Neural cell (in vitro differentiated cells): ENCODE data around the gene ZNF490. TPM values are rescaled to one million over a fixed set of nuclear protein-coding genes. Genes with fewer than 3 reads are reported as not detected.

ENCODE experiments used
- H2AFZ ChIP-seq: fragments of 200-600, 300-800 bp; sonication (generic), shearing (Covaris generic); 2 replicates; pipeline ENCODE4 v1.6.0; 2014; ENCODE audit warnings: low read depth, mild to moderate bottlenecking, antibody characterized with exemption, low read length, moderate library complexity
- H3F3A ChIP-seq: fragments of 200-600 bp; shearing (Covaris generic); 2 replicates; pipeline ENCODE4 v1.6.1; 2016; ENCODE audit warnings: mild to moderate bottlenecking, moderate library complexity, mixed read lengths, antibody characterized with exemption, low read length; ENCODE audit not compliant: insufficient read depth, poor library complexity, severe bottlenecking
- H3K27ac ChIP-seq: fragments of 200-600, 300-800 bp; sonication (generic), shearing (Covaris generic); 2 replicates; pipeline ENCODE4 v1.5.1; 2014; ENCODE audit warnings: mild to moderate bottlenecking, low read length, moderate library complexity
- H3K27me3 ChIP-seq: fragments of 300-800, 200-600 bp; sonication (generic), shearing (Covaris generic); 2 replicates; pipeline ENCODE4 v1.6.0; 2014; ENCODE audit warnings: mild to moderate bottlenecking, low read depth, low read length, moderate library complexity; ENCODE audit not compliant: insufficient read depth
- H3K36me3 ChIP-seq: fragments of 300-800, 200-600 bp; sonication (generic), shearing (Covaris generic); 2 replicates; pipeline ENCODE4 v1.5.1; 2014; ENCODE audit warnings: mild to moderate bottlenecking, antibody characterized with exemption, low read length, moderate library complexity; ENCODE audit not compliant: insufficient read depth
- H3K4me2 ChIP-seq: fragments of 300-800, 200-600 bp; sonication (generic), shearing (Covaris generic); 2 replicates; pipeline ENCODE4 v1.6.0; 2014; ENCODE audit warnings: mild to moderate bottlenecking, low read length
- H3K4me3 ChIP-seq: fragments of 300-800, 200-600 bp; sonication (generic), shearing (Covaris generic); 2 replicates; pipeline ENCODE4 v1.5.1; 2014; ENCODE audit warnings: mild to moderate bottlenecking, low read length, moderate library complexity
- H3K79me2 ChIP-seq: fragments of 200-600 bp; shearing (Covaris generic); replicated peaks from 2 replicates; pipeline ENCODE4 v1.6.0; 2014; ENCODE audit warnings: mild to moderate bottlenecking, low read length, moderate library complexity; ENCODE audit not compliant: insufficient read depth
- H3K9ac ChIP-seq: fragments of 300-800, 200-600 bp; sonication (generic), shearing (Covaris generic); 2 replicates; pipeline ENCODE4 v1.6.1; 2016; ENCODE audit warnings: mild to moderate bottlenecking, low read length, mixed read lengths
- H3K9me2 ChIP-seq: fragments of 200-600 bp; shearing (Covaris generic); 2 replicates; pipeline ENCODE4 v1.6.1; 2016; ENCODE audit warnings: mild to moderate bottlenecking, low read length, mixed read lengths; ENCODE audit not compliant: insufficient read depth
- H3K9me3 ChIP-seq: fragments of 200-600, 300-800 bp; sonication (generic), shearing (Covaris generic); 2 replicates; pipeline ENCODE4 v1.6.1; 2016; ENCODE audit warnings: mild to moderate bottlenecking, mixed run types, low read length, moderate library complexity, mixed read lengths
- H4K20me1 ChIP-seq: fragments of 200-600 bp; shearing (Covaris generic); 2 replicates; pipeline ENCODE4 v1.6.1; 2016; ENCODE audit warnings: mild to moderate bottlenecking, mixed run types; ENCODE audit not compliant: insufficient read depth
- CTCF ChIP-seq: fragments of 450-650 bp; IDR thresholded peaks from 2 replicates; pipeline ENCODE4 v1.5.1; 2014; ENCODE audit warnings: antibody characterized with exemption, mild to moderate bottlenecking, moderate library complexity; ENCODE audit not compliant: poor library complexity, severe bottlenecking
- EP300 ChIP-seq: fragments of 450-650 bp; conservative IDR thresholded peaks from 2 replicates; pipeline ENCODE4 v1.6.1; 2014; ENCODE audit warnings: antibody characterized with exemption, mild to moderate bottlenecking, moderate library complexity; ENCODE audit not compliant: poor library complexity, severe bottlenecking
- EZH2 ChIP-seq: fragments of 200-600, 300-800 bp; shearing (Covaris generic), sonication (generic); IDR thresholded peaks from 2 replicates; pipeline ENCODE4 v1.6.1; 2014; ENCODE audit warnings: antibody characterized with exemption, low read length, borderline replicate concordance, mild to moderate bottlenecking; ENCODE audit not compliant: insufficient read depth, poor library complexity, severe bottlenecking
- MXI1 ChIP-seq: fragments of 450-650 bp; conservative IDR thresholded peaks from 2 replicates; pipeline ENCODE4 v1.6.1; 2014; ENCODE audit warnings: antibody characterized with exemption, mild to moderate bottlenecking; ENCODE audit not compliant: poor library complexity, severe bottlenecking
- POLR2AphosphoS5 ChIP-seq: IDR thresholded peaks from 2 replicates; pipeline ENCODE4 v1.6.1; 2012
- RAD21 ChIP-seq: fragments of 450-650 bp; conservative IDR thresholded peaks from 2 replicates; pipeline ENCODE4 v1.6.1; 2014; ENCODE audit warnings: antibody characterized with exemption, mild to moderate bottlenecking, moderate library complexity
- REST ChIP-seq: IDR thresholded peaks from 2 replicates; pipeline ENCODE4 v1.6.1; 2012; ENCODE audit warnings: borderline replicate concordance
- SMC3 ChIP-seq: fragments of 450-650 bp; conservative IDR thresholded peaks from 2 replicates; pipeline ENCODE4 v1.6.1; 2014; ENCODE audit warnings: antibody characterized with exemption, mild to moderate bottlenecking, moderate library complexity; ENCODE audit not compliant: poor library complexity
- TAF1 ChIP-seq: IDR thresholded peaks from 2 replicates; pipeline ENCODE4 v1.6.1; 2012; ENCODE audit warnings: low read depth
- polyA minus RNA-seq: library from RNA; depleted of rRNA, polyadenylated mRNA; stranded (reverse); fragments of >200 nt; gene quantifications from 2 replicates; pipeline ENCODE4 v1.2.3, GENCODE V29; 2014
- polyA plus RNA-seq: library from polyadenylated mRNA; depleted of rRNA; stranded (reverse); fragments of >200 nt; gene quantifications from 2 replicates; pipeline ENCODE4 v1.2.3, GENCODE V29; 2014

Gene ZNF490
- polyA plus RNA-seq (6.1 and 6.7 TPM in 2 replicates), polyA minus RNA-seq (23.4 and 29.1 TPM in 2 replicates)

- peak; percentile 69 for TF ChIP-seq CTCF
- peak; percentile 53 for TF ChIP-seq RAD21
- peak; percentile 85 for TF ChIP-seq EP300
- TF ChIP-seq MXI1: peak; percentile 67
- TF ChIP-seq REST: peak; percentile 90
- peak; percentile 99 for TF ChIP-seq POLR2AphosphoS5
- TF ChIP-seq SMC3: peak; percentile 52
- TF ChIP-seq EZH2: no peak
- peak; percentile 84 for TF ChIP-seq TAF1
- Histone ChIP-seq H3K4me3 (peak within 1 kb of the TSS; percentile 89), H3K9me2 (no peaks in the 10 kb centered on the region), H3K27me3 (no peaks in the 10 kb centered on the region), H3K27ac (peak within 1 kb of the TSS; percentile 96), H2AFZ (peak within 1 kb of the TSS; percentile 60), H4K20me1 (no peaks in the 10 kb centered on the region), H3K36me3 (no peaks in the 10 kb centered on the region), H3K9ac (peak within 1 kb of the TSS; percentile 98), H3K9me3 (no peaks in the 10 kb centered on the region), H3F3A (no peaks in the 10 kb centered on the region), H3K79me2 (peaks cover 43% of the 10 kb centered on the region), H3K4me2 (peak within 1 kb of the TSS; percentile 89)
Observed at GRCh38 chr19:12610540-12611360, at the start of gene ZNF490, which contains the start of gene ZNF791. Gene ZNF490, minus strand, starts transcription at chr19:12610813. Its CDS starts 133 bp downstream, at chr19:12610680. Gene ZNF791, plus strand, starts transcription at chr19:12610920. Its CDS starts 160 bp downstream, at chr19:12611080.

GRCh38 chr19:12657966-12658365 lies 47.4 kb upstream of the ZNF490 start:
- no peak overlapping the region for H3K4me3 ChIP-seq
- no peak overlapping the region for H3K4me2 ChIP-seq
- no peaks in the 10 kb centered on the region for H3F3A ChIP-seq
- TF ChIP-seq REST (no peak), EP300 (no peak), EZH2 (no peak), MXI1 (no peak), TAF1 (no peak), CTCF (no peak), POLR2AphosphoS5 (no peak), RAD21 (no peak)
- H3K9me2 ChIP-seq: no peaks in the 10 kb centered on the region
- H3K36me3 ChIP-seq: no peaks in the 10 kb centered on the region
- no peak overlapping the region for H3K27ac ChIP-seq
- H3K9ac ChIP-seq: no peak overlapping the region
- H4K20me1 ChIP-seq: no peaks in the 10 kb centered on the region
- H3K27me3 ChIP-seq: no peaks in the 10 kb centered on the region
- H3K9me3 ChIP-seq: no peaks in the 10 kb centered on the region
- H3K79me2 ChIP-seq: no peaks in the 10 kb centered on the region
- no peak overlapping the region for H2AFZ ChIP-seq
